COLO668 (cell line): ENCODE results near the gene CD200R1L.

Experiments used
- DNase-seq: peaks from one replicate; lab custom pipeline; 2025; ENCODE audit not compliant: unreplicated experiment; lab: John Stamatoyannopoulos, UW

The CD200R1L gene

GRCh38 chr3:112793326-112794081, 53.2 kb downstream of the CD200R1L start:
- no peak for DNase-seq

DNA sequence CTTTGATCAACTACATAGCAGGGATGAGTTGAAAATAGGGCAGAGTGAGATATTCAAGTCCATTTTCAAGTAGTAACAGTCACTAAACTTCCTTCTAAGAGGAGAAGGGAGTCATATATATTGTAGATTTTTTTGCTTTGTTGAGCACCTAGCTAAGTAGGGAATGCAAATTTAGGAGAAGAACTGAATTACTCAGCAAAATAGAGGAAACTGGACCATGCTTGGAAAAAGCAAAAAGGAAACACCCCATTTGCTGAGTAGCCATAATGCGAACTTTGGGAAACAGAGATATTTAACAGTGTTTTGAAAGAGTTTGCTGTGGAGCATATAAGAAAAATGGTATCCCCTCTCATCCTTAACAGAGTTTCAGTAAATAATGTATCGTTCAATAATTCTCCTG, 54.9 kb downstream of the CD200R1L start:
- no peak for DNase-seq

- no peak for DNase-seq
These were observed 56.9 kb downstream of the CD200R1L start for GRCh38 chr3:112789787-112790186.

DNA sequence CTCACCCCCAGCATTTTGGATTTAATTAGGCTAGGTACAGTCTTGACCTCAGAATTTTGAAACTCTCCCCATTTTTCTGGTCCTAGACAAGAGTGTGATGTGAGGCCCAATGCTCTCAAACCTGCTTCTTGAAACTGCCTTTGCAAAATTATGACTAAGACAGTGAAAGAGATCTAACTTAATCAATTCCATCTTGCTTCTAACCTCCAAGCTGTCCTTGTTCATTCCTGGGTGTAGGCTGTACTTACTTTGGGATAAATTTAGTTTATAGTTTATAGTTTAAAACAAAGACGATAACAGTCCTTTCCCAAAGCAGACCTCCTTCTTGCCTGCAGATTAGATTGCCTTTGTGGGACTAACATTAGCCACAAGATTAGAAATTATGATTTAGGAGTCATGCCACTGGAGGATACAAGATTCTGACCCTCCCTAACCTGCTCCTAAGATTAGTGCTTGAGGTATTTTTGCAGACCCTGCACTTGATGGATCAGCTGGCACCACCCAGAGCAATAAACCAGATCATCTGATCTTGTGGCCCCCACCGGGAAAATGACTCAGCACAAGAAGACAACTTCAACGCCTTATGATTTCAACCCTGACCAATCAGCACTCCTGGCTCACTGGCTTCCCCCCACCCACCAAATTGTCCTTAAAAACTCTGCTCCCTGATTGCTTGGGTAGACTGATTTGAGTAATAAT, 59.6 kb downstream of the CD200R1L start:
- no peak for DNase-seq

DNA sequence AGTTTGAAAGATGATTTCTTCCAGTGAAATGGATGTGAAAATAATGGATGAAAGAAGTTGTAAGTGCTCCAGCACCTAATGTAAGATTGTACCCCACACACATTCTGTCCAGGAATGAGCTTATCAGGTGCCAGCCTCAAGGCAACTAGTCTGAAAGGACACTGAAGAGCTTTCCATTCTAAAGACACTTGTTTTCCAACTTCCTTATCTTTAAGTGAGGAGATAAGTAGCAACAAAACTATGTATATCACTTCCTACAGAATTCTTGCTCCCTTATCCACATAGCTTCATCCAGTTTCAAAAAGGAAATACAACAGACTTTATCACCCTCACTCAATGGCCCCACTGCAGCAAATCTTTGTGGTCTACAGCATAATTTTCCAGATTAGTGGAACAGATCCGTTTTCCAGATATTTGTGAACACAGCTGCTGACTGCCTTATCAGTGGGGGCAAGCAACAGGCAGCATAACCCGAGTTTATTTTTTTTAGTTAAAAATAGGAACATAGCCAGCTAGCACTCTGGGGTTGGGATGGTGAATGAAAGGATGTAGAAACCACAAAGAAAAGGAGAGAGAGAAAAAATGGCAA, 60.6 kb downstream of the CD200R1L start:
- no peak for DNase-seq

DNA sequence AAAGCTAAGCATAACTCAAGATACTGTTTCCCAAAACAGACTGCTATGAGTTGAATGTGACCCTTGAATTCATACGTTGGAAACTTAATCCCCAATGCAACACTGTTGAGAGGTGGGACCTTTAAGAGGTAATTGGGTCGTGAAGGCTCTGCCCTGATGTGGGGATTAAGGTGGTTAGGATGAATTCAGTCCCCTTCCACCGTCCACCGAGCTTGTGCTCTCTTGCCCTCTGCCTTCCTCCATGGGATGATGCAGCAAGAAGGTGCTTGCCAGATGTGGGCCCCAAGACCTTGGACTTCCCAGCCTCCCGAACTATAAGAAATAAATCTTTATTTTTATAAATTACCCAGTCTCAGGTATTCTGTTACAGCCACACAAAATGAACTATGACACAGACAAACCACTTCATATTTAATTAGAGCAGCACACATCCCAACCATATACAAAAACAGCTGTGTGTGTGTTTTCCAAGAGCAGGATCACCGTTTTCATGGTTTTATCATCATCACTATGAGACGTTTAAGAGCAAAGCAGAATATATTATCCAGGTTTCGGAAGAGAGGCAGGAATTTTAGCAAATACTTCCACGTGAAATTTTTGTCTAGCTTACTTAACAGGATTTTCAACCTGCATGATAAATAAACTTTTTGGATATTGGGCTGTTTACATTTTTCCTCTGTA, 61.2 kb downstream of the CD200R1L start:
- no peak for DNase-seq

DNA sequence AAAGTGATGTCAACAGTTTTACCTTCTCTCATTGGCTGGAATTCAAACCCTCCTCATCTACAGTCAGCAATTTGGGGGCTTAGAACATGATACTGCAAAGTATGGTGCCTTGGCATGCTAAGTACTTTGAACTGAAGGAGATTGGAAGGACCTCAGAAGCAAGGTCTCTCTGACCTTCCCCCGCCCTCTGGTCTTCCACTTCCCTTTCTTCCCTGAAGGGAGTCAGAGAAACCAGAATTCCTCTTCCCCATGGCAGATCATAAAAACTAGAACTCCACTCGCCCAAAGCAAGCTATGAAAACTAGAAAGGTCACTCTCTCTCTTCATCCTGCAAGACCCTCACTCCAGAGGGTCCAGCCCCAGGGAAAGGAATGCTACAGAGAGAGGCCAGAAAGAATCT, 64.2 kb downstream of the CD200R1L start:
- DNase-seq = no peak

DNA sequence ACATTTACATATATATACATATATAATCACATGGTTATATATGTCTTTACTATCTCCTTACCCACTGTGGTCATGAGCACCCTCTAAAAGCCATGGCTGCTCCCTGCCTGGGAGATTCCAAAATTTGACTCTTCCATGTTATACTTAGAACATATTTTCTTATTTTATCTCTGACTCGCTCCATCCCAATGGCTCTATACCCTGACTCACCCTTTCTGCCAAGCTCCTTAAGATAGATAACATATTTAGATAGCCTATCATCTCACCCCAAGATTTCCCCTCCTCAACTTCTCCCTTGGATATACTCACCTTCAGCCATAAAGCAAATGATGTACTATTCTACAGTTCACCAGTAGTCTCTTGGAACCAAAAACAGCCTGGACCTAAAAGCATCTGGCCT, 65.1 kb downstream of the CD200R1L start:
- DNase-seq = no peak

DNA sequence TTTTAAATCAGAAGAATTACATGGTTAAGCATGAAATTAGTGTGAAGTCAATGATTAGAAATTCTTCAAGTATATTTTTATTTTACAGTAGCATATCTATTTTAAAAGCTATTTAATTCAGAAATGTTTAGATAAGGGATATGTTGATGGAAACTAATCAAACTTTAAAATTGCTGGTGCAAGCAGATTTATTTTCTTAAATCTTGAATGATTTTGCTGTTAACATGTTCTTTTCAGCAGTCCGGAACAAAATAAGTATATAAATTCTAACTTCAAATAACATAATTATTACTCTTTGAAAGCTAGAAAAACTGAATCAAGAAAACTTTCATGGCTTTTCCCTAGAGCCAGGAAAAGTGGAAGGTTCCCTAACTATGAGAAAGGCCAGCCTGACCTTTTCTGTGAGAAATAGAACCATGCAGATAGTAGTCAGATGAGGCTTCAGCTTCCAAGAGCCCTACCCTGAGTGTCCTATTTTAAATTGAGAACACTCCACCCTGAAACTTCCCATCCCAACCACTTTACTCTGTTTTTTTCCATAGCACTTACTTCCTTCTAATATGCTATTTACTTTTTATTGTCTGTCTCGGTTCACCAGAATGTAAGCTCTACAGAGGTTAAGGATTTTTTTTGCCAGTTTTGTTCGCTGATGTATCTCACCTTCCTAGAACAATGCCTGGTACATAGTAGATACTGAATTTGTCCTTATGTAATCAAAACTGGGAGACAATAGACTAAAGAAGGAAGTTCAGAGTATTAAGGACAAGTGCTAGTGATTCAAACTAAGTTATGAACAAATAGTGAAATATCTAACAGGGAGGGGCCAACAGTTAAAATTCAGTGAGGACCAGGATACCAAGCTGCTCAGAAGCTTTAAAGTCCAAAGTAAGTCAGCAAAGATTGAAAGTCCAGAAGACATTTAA, 66.8 kb downstream of the CD200R1L start:
- no peak for DNase-seq

DNA sequence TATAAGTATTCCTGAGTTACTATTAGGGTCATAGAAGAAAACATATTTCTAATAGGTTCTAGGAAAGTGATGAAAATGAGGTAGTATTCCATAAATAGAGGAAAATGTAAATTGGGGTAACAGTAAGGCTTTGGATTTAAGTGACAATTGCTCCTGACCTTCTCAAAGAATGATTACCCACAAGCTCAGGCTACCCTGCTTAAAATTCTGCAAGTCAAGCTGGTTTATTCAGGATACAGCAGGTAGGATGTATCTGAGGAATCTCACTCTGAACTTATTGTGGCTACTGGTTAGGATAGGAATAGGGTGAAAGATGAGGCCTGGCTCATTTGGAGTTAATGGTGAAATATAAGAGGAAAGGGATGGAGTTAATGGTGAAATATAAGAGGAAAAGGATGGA, 67.7 kb downstream of the CD200R1L start:
- no peak for DNase-seq

GRCh38 chr3:112778353-112778948, 68.2 kb downstream of the CD200R1L start:
- DNase-seq = no peak

DNA sequence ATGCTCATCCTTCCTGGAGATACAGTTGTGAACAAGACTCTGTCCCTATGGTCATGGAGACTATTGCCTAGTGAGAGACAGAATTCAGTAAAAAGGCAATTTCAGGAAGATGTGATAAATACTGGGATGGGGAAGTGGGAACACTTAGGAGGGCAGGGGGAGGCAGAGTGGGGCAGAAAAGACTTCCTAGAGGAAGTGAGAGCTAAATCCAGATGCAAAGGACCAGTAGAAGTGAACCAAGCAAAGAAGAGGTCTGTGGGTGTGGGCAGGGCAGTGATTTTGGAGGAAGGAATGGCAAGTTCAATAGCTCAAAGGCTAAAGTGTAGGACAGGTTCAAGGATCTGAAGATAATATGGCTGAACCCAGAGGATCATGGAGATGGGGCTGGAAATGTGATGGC, 68.9 kb downstream of the CD200R1L start:
- no peak for DNase-seq

GRCh38 chr3:112776836-112777235, 69.8 kb downstream of the CD200R1L start:
- DNase-seq = no peak

DNA sequence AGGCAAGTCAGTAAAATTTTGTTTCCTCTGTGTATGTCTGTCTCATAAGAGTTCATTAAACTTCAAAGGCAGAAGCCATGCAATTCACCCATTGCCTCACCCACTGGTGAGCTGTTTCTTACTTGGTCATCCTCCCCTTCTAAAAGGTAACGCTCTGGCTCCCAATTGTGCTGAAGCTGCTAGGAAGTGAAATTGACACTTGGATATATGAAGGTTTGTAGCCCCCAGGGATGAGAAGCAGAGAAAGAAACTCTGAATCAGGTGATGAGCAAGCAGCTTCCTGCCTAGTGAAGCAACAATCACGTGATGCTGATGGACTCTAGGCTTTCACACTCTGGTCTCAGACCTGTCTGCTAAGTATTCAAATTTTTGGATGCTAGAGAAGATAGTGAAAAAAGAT, 70.7 kb downstream of the CD200R1L start:
- no peak for DNase-seq

- no peak for DNase-seq
These were observed 71.5 kb downstream of the CD200R1L start for GRCh38 chr3:112775011-112775742.

GRCh38 chr3:112774293-112774926, 72.3 kb downstream of the CD200R1L start:
- DNase-seq = peak; percentile 12

DNA sequence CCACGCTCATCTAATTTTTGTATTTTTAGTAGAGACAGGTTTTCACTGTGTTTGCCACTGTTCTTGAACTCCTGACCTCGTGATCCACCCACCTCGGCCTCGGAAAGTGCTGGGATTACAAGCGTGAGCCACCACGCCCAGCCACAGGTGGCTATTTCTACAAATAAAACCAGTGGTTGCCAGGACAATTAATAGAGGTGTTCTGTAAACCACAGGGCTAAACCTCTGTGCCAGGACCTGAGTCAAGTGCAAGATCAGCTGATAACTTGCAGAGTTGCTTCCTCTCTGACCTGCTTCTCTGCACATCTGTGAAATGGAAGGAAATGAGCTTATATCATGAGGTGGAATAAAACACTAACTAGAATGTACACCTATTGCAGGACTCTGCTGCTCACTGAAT, 72.8 kb downstream of the CD200R1L start:
- peak; percentile 77 for DNase-seq

GRCh38 chr3:112770951-112771350, 75.7 kb downstream of the CD200R1L start:
- no peak for DNase-seq

DNA sequence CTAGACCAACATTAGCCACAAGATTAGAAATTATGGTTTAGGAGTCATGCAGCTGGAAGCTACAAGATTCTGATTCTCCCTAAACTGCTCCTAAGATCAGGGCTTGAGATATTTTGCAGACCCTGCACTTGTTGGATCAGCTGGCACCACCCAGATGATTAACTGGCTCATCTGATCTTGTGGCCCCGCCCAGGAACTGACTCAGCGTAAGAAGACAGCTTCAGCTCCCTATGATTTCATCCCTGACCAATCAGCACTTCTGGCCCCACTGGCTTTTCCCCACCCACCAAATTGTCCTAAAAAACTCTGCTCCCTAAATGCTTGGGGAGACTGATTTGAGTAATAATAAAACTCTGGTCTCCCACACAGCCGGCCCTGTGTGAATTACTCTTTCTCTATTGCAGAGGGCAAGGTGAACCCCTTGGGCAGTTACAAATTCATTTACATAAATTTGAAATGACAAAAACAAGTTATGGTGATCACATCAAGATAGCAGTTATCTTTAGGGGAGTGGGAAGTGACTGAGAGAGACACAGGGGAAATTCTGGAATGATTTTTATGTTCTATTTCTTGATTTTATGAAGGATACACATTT, 76.5 kb downstream of the CD200R1L start:
- DNase-seq = no peak
